HTERT RPE-1 (cell line): ENCODE measurements around the gene KLHL29.

ENCODE experiments used
- in situ Hi-C: fragments of 300-500 bp; cut with MboI; formaldehyde crosslinking; loops from 4 replicates; pipeline ENCODE4 v1.14.3; 2020; ENCODE audit warnings: low sequenced_read_pairs

The KLHL29 gene

GRCh38 chr2:23507267-23508065 lies 122.5 kb downstream of the KLHL29 start:
- in situ Hi-C loops = no loop called here

GRCh38 chr2:23508066-23508390 lies 123.0 kb downstream of the KLHL29 start:
- in situ Hi-C loops = no loop called here

DNA sequence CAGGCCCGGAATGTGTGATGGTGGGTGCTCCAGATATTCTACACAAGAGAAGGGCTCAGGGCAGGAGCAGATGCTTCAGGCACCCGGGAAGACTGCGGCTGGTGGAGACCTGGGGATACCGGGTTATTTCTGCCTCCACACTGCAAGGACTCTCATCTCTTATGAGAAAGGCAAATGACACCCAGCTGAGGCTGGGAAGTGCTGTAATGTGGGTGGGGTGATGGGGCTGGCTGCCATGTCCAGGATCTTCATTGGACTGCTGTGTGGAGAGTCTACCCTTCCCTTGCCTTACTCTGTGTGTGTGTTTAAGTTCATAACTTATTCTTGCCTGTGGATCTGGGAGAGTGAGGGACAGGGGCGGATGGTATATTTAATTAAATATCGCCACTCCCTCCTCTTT lies 124.1 kb downstream of the KLHL29 start:
- in situ Hi-C loops = no loop called here

GRCh38 chr2:23509596-23510292 lies 124.8 kb downstream of the KLHL29 start:
- in situ Hi-C loops = no loop called here

GRCh38 chr2:23510471-23510870 lies 125.5 kb downstream of the KLHL29 start:
- in situ Hi-C loops = no loop called here

DNA sequence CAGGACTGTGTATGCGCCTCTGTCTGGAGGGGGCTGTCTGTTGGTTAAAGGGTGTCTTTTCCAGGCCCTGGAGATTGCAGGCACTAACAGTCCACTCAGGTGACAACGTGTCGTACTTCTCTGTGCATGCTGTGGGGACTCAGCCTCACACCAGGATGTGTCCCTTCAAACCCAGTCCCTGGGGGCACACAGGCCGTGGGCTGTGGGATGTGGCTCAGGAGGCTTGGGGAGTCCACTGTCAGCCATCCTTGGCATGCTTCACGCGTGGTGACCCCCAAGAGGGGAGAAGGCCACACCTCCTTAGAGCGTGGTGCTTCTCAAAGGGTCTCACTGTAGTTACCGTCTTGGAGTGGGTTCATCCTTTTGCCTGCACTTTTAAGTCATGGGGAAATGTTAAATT lies 127.8 kb downstream of the KLHL29 start:
- in situ Hi-C loops = no loop called here

- in situ Hi-C loops = no loop called here
Measured at GRCh38 chr2:23513245-23513871, 128.4 kb downstream of the KLHL29 start.

- in situ Hi-C loops = no loop called here
Measured at GRCh38 chr2:23513872-23514793, 129.2 kb downstream of the KLHL29 start.

- in situ Hi-C loops = no loop called here
Measured at GRCh38 chr2:23516520-23517256, 131.7 kb downstream of the KLHL29 start.

DNA sequence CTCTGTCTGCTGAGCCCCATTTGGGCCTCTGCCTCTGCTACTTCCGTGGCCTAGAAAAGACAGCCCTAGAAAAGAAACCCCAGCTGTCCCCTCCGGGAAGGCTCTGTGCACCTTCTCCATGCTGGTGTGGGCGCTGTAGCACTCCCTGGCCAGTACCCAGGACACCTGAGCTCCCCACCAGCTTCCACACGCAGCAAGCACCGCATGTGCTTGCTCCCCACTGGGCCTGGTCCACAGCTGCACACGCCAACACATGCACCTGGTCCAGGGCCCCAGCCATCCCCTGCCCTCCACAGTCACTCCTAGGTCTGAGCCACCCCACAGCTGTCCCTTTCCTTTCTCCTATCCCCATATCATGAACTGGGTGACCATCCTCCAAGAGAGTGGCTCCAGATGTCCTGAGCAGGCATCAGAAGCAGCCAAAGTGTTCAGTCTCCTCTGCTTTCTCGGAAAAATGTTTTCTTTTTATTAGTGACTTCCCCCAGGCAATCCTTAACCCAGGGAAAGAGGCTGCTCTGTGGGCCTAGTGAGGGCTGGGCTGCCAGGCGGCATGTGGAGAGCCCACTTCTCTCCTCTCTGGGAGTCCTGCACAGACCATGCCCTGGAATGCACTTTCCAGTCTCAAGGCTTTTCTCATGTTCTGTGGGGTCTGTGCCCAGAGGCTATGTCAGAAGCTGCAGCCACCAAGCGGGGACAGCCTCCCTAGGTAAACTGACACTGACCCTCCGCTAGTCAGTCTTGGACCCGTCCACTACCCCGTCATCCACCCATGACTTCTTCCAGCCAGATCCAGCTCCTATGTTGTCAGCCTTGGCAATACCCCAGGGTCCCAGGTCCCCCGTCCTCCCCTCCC lies 133.7 kb downstream of the KLHL29 start:
- in situ Hi-C loops = no loop called here

- in situ Hi-C loops = no loop called here
Measured at GRCh38 chr2:23519334-23519651, 134.3 kb downstream of the KLHL29 start.

GRCh38 chr2:23520256-23520655 lies 135.3 kb downstream of the KLHL29 start:
- in situ Hi-C loops = no loop called here

DNA sequence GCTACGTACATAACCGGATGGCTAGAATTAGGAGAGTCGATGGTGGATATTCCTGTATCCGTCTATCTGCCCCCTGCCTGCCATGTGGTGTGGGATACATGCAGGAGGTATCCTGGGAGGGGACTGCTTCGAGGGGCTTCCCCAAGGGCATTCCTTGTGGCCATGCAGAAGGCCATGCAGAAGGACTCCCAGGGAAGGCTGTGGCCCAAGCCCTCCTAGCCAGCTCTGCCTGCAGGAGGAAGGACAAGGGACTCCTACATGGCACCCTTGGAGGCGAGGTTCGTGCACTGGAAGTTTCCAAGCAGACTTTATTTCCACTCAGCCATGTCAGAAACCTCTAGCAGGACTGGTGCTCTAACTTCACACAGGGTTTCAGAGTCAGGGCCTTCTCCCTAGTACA lies 136.1 kb downstream of the KLHL29 start:
- in situ Hi-C loops = no loop called here

DNA sequence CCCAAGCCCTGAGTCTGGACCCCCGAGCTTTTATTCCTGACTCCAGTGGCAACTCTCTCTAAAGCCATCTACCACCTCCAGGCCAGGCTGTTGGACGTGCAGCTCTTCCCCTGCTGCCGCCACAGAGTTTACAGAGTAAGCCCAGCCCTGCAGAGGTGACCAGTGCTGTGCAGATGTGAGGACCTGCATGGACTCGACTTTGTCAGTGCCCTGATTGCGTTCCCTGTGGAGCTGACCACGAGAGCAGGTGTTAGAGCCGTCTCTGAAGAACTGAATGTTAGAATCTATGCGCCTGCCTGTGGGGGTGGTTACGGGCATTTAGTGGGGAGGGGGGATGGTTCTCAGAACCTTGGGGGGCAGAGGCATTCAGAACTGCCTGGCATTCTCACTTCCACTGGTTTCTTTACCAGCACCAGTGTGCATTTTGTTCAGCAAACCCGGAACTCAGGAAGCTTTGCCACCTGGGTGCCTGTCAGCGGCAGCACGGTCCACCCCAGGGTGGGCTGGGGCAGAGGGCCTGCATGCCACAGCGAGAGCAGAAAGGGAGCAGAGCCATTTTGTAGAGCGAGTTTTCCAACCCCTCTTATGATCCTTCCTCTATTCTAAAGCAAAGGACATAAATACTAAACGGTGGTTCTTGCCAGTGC lies 137.9 kb downstream of the KLHL29 start:
- in situ Hi-C loops = no loop called here

DNA sequence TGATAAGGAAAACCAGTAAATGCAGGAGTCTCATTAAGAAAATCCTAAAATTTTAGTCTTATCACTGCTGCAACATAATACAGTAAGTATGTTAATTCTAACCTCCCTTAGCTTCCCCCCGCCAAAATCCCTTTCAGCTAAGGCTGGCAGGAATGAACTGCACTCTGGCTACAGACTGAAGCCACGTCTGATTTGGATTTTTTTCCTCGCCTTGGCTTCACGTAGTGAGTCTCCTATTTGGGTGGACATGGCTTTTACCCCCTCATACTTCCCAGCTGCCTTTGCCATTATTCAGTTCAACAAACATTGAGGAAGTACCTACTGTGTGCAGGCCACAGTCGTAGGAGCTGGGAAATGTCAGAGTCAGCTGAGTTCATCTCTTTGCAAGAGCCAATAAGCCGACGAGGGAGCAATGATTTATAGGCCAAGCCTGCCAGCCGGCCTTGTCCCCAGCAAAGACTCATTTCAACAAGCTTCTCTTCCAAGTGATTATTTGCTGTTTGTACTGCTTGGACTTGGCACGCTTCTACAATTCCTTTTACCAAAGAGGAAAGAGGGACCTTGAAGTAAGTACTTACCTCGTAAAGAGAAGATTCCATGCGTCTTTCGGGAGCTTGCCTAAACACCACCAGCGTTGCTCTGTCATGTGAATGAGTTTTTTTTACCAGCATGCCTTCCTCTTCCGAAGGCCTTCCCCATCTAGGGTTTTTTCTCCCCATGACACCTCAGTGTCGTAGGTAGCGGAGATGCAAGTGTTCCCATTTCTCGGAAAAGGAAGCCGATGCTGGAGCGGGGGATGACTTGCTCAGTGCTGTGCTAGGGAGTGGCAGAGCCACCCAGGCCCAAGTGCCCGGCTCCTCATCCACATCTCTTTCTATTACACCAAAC lies 138.6 kb downstream of the KLHL29 start:
- in situ Hi-C loops = no loop called here

DNA sequence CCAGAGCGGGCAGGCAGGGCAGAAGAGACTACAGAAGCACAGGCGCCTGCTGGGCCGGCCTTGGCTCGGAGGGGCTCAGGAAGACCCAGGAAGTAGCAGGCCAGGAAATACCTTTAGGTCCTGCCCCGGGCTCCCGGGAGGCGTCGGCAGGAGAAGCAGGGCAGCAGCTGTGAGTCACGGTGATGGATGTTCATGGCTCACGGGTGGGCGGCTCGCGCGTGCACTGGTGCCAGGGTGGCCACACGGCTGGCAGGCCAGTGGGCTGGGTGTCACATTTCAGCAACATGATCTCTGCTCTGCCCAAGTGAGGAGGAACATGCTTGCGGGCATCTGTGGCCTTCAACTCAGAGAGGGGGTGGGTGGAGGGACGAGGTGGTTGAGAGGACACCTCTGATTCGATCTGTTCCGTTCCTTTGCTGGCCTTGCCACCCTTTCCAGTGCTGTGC lies 139.3 kb downstream of the KLHL29 start:
- in situ Hi-C loops = no loop called here

DNA sequence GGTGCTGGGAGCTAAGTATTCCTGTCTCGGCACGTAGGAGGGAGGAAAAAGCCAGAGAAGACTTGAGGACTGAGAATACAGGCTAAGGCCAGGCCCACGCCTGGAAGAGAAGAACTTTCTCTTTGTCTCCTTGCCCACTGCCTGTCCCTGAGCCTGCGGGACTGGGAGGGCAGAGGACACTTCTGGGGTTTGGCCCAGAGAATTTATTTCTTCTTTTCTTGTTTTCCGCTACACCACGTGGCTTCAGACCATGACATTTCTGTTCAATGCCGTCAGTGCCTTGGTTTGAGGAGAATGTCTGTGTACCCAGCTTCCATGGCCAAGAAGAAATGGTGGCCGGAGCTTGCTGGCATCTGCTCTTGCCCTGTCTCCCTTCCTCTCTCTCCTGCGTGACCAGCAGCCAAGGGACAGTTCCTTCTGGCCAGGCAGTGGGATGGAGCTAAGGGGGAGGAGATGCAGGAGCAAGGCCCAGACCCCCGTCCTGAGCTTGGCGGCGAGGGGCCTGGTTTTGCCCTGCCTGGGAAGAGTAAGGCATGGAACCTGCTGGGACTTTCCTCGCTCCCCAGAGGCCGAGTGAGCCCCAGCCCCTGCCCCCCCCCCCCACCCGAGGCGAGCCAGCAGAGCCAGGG lies 140.3 kb downstream of the KLHL29 start:
- in situ Hi-C loops = no loop called here

GRCh38 chr2:23526114-23526513 lies 141.1 kb downstream of the KLHL29 start:
- in situ Hi-C loops = no loop called here
